SK-MEL-5 (cell line): ENCODE measurements around the gene MED29. TPM values are rescaled to one million over a fixed set of nuclear protein-coding genes. Genes with fewer than 3 reads are reported as not detected.

Experiments
- DNase-seq: peaks from one replicate; pipeline ENCODE4 v3.0.0-alpha.2; 2016; ENCODE audit warnings: low read depth, low spot score
- in situ Hi-C: cut with HindIII; loops from 2 replicates; pipeline ENCODE4 v1.10.0; 2016; ENCODE audit warnings: low sequenced_read_pairs, high pct_unique_total_duplicates, low pct_unique_long_range_greater_than_20kb
- small RNA-seq, 2 experiments: library from RNA; depleted of rRNA; stranded (forward); fragments of <200 nt; gene quantifications; one replicate each; pipeline ENCODE3, GENCODE V24; 2014
- total RNA-seq: library from RNA; depleted of rRNA; stranded (reverse); fragments of >200 nt; shearing (Covaris generic); gene quantifications from 2 replicates; pipeline ENCODE4 v1.2.3, GENCODE V29; 2014; rRNA removed

MED29 gene
- total RNA-seq, 1 experiment from 2014 or later: 23.2 TPM

DNA sequence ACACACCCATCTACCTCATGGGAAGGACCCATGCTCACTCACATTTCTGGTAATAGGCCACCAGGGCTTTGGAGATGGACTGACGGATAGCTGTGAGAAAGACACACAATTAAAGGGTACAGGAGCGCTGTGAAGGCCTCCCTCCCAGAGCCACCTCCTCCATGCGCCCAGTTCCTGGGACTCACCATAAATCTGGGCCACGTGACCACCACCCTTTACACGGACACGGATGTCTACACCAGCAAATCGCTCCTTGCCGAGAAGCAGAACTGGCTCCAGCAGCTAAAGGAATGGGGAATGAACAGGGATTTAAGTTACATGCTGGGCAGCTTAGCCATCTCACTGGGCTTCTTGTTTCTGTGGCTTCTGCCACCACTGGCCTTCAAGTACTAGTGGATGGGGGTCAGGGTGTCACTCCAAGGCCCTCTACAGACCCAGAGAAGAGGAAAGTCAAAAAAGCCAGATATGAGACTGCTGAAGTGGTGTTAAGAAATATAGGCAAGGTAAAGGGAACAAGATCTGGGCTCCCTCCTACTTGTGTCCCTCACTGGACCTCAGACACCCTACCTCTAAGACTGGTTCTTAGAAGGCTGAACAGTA lies 42.4 kb downstream of the MED29 start:
- in situ Hi-C loops: no loop called here
- DNase-seq: peak; percentile 30

DNA sequence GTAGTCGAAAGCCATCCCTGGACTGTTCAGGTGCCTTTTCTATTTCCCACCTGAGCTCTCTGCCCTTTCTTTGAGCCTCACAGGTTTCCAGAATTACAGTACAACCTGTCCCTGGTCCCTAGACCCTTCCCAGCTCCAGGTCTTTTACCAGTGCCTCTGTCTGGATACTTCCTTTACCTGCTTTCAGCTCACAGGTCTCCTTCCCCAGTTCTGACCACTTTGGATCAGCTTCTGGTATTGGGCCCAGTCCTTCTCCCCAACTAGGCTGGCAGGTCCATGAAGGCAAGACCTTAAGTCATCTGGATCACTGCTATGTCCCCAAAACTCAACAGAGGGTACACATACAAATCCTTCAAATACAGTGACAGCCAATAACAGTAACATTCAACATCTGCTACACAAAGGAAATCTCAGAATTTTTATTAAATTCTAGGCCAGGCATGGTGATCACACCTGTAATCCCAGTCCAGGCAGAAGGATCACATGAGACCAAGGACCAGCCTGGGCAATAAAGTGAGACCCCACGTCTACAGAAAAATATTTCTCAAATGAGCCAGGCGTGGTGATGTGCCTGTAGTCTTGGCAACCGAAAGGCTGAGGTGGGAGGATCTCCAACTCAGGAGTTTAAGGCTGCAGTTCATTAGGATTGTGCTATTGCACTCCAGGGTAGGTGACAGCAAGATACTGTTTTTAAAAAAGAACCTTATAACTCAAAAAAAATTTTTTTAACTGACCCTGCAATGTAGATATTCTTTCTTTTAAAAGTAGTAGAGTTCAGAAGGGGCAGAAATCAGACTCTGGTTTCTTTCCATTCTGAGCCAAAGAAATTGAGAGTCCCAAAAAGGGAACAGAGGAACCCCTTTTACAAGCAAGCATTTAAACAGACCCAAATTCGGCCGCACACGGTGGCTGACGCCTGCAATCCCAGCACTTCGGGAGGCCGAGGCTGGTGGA lies 43.2 kb downstream of the MED29 start:
- in situ Hi-C loops: no loop called here
- no peak for DNase-seq

DNA sequence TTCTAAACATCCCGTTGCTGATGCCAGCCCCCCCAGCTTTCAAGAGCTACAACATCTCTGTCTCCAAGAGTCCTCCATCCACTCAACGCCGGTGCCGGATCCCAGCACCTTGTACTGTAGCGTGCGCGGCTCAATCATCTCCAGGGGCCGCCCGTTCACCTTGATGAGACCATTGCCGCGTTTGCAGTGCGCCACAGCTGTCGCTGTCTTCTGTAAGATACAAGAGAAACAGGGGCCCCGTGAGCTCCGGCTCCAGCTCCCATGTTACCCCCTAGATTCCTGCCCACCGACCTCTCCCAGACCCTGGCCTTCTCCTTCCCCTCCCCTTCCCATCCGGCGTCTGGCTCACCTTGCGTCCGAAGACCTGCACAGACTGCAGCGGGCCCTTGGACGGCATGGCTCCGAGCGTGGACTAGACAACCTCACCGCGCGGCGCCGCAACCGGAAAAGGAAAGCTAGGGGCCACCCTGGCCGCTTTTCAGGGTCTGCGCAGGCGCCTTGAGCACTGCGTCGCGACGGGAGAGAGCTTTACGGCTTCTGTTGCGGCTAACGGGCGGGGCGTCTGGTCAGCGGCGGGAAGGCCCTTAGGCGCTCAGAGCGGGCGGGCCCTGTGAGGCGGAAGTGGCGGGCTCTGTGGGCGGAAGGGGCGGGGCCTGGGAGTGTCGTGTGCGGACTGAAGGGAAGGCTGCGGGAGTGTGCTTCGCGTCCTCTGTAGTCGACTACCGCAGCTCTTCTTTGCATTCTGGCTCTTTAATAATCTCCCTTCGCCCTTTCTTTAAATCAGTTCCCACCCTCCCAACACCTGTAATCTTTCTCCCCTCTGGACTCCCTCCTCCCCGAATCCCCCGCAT lies 44.5 kb downstream of the MED29 start, which contains the start of gene RPS16:
TSS of gene RPS16 (minus strand) at position 451 of the 851 bp plus-strand sequence. CDS start at position 397, 54 bp downstream.
- in situ Hi-C loops: no loop called here
- DNase-seq: peak; percentile 97

DNA sequence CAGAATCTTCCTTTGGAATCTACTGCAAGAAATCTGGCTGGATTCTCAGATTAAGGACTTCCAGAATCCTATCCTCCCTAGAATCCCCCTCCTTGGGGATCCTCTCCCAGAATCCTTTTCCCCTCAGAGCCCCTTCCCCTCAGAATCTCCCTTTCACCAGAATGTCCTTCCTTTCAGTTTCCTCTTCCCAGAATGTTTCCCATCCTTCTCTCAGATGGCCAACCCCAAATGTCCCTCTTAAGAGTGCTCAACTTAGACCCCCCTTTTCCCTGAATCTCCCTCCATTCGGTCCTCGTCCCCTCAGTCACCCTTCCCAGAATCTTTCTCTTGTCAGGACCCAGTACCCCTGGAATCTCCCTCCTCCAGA lies 45.2 kb downstream of the MED29 start:
- DNase-seq: no peak
- in situ Hi-C loops: no loop called here

DNA sequence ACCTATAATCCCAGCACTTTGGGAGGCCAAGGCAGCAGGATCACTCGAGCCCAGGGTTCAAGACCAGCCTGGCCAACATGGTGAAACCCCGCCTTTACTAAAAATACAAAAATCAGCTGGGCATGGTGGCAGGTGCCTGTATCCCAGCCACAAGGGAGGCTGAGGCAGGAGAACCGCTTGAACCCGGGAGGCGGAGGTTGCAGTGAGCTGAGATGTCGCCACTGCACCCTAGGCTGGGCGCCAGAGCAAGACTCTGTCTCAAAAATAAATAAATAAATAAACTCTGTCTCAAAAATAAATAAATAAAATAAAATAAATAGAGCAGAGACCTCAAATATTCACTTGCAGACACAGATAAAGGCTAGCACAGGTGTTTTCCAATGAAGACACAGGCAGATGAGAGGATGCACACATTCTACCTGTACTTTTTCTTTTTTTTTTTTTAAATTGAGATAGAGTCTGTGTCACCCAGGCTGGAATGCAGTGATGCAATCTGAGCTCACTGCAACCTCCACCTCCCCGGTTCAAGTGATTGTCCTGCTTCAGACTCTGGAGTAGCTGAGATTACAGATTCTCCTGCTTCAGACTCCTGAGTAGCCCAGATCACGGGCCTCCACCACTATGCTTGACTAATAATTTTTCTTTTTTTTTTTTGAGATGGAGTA lies 47.2 kb downstream of the MED29 start:
- in situ Hi-C loops: no loop called here
- no peak for DNase-seq

DNA sequence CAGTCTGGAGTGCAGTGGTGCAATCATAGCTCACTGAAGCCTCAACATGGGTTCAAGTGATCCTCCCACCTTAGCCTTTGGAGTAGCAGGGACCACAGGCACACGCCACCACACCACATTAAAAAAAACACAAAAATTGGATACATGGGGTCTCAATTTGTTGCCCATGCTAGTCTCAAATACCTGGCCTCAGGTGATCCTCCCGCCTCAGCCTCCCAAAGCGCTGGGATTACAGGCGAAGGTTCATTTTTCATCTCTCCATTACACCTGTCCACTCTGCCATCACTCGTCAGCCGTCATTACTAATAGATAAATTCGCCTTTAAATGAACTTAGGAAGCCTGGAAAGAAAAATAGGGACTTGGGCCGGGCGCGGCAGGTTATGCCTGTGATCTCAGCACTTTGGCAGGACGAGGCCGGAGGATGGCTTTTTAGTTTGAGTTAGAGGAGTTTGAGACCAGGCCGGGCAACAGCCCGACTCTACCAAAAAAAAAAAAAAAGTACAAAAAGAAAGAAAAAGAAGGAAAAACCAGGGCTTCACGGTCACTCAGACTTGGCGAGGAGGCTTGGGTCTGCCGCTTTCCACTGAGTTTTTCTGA lies 53.5 kb downstream of the MED29 start:
- no peak for DNase-seq
- in situ Hi-C loops: no loop called here

DNA sequence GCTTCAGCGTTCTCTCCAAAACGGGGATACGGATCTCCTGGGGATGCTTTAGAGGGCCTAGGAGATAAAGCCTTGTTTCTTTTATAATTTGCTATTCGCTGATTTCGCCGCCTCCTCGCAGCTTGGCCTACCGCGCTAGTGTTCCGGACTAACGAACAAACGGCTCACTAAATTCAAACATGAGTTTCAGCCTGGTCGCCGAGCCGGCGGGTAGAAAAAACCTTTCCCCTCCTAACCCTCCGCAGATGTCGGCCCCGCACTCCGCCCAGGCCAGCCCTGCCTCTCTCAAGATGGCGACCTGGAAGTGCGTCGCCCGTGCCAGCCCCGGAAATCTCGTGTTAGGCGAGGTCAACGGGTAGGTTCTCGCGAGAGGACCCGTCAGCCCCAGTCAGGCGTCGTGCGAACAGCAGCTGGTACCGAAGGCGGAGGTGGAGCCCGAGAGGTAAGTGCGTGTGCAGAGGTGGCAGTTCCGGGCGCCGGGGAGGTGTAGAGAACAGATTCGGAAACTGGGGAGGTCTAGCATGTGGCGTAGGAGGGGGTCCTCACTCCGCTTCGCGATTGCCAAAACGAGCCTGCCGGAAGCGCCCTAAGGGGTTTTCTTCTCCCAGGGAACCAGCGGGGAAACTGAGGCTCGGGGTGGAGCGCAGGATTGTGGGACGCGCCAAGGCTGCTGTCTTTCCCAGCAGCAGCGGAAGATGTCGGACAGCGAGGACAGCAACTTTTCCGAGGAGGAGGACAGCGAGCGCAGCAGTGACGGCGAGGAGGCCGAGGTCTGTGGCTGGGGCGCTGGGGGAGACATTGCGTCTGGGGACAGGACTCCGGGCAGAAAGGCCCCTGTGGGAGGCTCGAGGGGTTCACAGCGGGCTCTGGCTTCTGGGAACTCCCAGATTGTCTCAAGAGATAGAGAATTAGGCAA lies 54.3 kb downstream of the MED29 start, which contains the start of gene SUPT5H:
TSS of gene SUPT5H (plus strand) at position 387 of the 916 bp plus-strand sequence. CDS start at position 696, 309 bp downstream.
- in situ Hi-C loops: no loop called here
- DNase-seq: peak; percentile 97

DNA sequence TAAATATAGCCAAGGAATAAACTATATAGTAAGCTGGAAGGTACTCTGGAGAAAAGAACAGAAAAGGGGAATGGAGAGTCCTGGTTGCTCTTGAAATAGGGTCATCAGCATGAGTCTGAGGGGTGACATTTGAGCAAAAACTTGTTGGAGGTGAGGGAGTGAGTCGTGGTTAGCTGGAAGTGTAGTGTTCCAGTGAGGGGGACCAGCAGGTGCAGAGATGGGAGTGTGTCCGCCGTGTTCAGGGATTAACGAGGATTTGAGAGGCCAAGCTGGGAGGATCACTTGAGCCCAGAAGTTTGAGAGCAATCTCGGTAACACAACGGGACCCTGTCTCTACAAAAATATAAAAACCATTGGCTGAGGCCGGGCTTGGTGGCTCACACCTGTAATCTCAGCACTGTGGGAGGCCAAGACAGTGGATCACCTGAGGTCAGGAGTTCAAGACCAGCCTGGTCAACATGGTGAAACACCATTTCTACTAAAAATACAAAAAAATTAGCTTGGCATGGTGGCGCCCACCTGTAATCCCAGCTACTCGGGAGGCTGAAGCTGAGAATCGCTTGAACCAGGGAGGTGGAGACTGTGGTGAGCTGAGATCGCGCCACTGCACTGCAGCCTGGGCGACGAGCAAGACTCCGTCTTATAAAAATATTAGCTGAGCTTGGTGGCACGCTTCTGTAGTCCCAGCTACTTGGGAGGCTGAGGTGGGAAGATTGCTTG lies 55.3 kb downstream of the MED29 start:
- no peak for DNase-seq
- in situ Hi-C loops: no loop called here

DNA sequence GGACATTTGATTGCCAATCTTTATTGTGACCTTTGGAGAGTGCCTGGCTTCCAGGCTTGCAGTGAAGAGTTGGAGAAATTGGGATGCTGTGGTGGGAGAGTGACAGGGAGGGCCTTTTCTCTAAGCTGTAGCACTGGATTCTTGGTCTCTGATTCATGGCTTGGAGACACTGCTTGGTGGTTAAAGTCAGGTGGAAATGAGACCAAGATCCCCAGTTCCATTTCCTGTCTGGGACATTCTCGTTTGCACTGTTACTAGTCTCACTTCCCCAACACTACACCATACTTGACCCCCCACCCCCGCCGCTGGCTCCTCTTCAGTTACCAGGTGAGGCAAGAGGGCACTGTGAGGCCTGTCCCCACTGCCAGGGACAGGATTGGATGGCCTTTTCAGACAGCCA lies 57.1 kb downstream of the MED29 start:
- in situ Hi-C loops: no loop called here
- DNase-seq: no peak

DNA sequence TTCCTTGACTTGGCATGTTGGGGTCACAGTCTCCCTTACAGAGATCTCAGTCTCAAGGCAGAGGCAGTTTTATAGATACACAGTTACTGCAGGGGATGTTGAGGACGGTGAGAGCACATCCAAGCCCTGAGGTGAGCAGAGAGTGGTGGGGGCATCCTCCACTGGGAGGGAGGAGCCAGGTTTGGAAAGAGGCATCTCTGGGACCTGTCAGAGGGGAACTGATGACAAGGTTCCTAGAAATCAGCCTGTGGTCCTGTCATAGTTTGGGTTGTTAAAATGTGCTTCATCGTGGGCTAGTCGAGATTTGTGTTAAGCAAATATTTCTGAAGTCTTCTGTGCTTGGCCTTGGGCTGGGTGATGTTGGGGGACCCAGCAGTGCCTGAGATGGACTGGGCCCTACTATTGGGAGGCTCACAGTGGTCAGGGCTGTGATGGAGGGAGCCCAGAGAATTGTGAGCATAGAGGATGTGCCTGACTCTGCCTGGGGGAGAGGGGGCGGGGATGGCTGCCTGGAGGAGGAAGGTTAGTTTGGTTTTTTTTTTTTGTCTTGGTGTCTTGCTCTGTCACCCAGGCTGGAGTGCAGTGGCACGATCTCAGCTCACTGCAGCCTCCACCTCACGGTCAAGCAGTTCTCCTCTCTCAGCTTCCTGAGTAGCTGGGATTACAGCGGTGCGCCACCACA lies 58.1 kb downstream of the MED29 start:
- no peak for DNase-seq

More for the DNA sequence above, 58.1 kb downstream of the MED29 start:
- in situ Hi-C loops: no loop called here

Small RNAs within 50 kb of the gene (small RNA-seq; reads per million reads assigned to genes)
- gene AC011445.2 (0 reads per million in 2 experiments), gene MIR4530 (0 reads per million in 2 experiments), gene RN7SL566P (0 to 0.19 reads per million in 2 experiments)

Other genes with a start within 250 kb of the MED29 start
- 0.21 and 0.67 TPM in 2 replicates for gene NCCRP1, start 194.4 kb upstream of the MED29 start, total RNA-seq
- gene SYCN, start 187.1 kb upstream of the MED29 start, total RNA-seq: not detected in 2 replicates
- gene IFNL3, start 146.4 kb upstream of the MED29 start, total RNA-seq: not detected in 2 replicates
- not detected in 2 replicates for gene IFNL4, start 142.5 kb upstream of the MED29 start, total RNA-seq
- not detected in 2 replicates for gene IFNL2, start 123.0 kb upstream of the MED29 start, total RNA-seq
- gene IFNL1, start 95.0 kb upstream of the MED29 start, total RNA-seq: not detected in 2 replicates
- gene LRFN1, start 70.5 kb upstream of the MED29 start, total RNA-seq: 1.6 TPM in 2 replicates
- gene GMFG, start 55.3 kb upstream of the MED29 start, total RNA-seq: 0.58 and 0.88 TPM in 2 replicates
- 69.9 and 78.5 TPM in 2 replicates for gene SAMD4B, start 49.0 kb upstream of the MED29 start, total RNA-seq
- 21.3 and 29.6 TPM in 2 replicates for gene PAF1, start 272 bp upstream of the MED29 start, total RNA-seq
- 2.6 and 3.1 TPM in 2 replicates for gene ZFP36, start 15.5 kb downstream of the MED29 start, total RNA-seq
- 22.3 and 27.2 TPM in 2 replicates for gene PLEKHG2, start 21.3 kb downstream of the MED29 start, total RNA-seq
- gene RPS16, start 44.6 kb downstream of the MED29 start, total RNA-seq: 66.0 and 110 TPM in 2 replicates
- gene SUPT5H, start 54.2 kb downstream of the MED29 start, total RNA-seq: 98.8 and 113 TPM in 2 replicates
- 431 and 474 TPM in 2 replicates for gene TIMM50, start 89.5 kb downstream of the MED29 start, total RNA-seq
- 42.4 and 45.3 TPM in 2 replicates for gene DLL3, start 107.6 kb downstream of the MED29 start, total RNA-seq
- not detected in 2 replicates for gene SELENOV, start 123.8 kb downstream of the MED29 start, total RNA-seq
- 4.2 and 4.3 TPM in 2 replicates for gene EID2B, start 141.5 kb downstream of the MED29 start, total RNA-seq
- gene EID2, start 148.8 kb downstream of the MED29 start, total RNA-seq: 16.7 and 20.7 TPM in 2 replicates
- gene LGALS13, start 211.1 kb downstream of the MED29 start, total RNA-seq: not detected in 2 replicates